NK-92 treated with Interleukin-12 subunit alpha and Interleukin-12 subunit beta, amount 100 ng/mL, for 24 hours (cell line): ENCODE results near the gene FHOD3.

Experiments
- DNase-seq: peaks from one replicate; lab custom pipeline; 2025; lab: John Stamatoyannopoulos, UW

FHOD3 gene

GRCh38 chr18:36297417-36298125 lies at the start of gene FHOD3:
TSS of gene FHOD3 (plus strand) at chr18:36297713. CDS start at chr18:36297836, 123 bp downstream.
- no peak for DNase-seq

DNA sequence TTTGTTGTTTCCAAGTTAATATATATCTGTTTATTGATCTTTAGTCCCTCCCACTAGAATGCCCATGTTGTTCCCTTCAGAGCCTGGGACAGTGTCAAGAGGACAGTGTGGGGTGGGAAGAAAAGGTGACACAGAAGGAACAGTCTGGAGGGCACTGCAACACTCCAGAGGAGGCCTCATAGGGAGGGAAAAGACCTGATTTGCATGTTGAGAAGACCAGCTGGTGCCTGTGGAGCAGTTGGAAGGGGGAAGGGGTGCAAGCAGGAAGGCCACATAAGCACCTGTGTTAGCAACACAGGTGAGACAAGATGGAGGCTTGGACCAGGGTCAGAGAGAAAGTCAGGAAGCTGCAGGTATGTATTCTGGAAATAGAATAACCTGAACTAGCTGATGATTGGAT lies 48.1 kb upstream of the FHOD3 start:
- no peak for DNase-seq

DNA sequence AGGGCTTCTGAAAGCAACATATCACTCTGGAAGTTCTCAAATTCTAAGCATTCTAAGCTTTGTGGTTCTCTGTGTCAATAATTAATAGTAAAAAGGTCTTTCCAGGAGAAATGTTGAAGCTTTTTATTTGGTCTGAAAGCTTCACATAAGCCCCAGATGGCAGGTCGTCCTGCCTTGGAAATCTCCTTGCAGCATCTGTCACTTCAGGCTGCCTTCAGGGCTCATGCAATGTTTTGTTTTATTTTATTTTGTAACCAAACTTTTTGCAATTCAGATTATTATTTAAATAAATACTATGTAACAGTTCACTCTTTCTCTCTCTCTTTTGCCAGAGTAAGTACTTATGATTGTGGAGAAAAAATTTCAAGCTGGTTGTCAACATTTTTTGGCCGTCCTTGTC lies 46.7 kb upstream of the FHOD3 start:
- no peak for DNase-seq

- DNase-seq, result no peak
Measured at GRCh38 chr18:36255072-36255698, 42.3 kb upstream of the FHOD3 start.

- DNase-seq, result no peak
Measured at GRCh38 chr18:36256094-36256493, 41.4 kb upstream of the FHOD3 start.

GRCh38 chr18:36262971-36263370 lies 34.5 kb upstream of the FHOD3 start:
- DNase-seq, result no peak

- no peak for DNase-seq
Measured at GRCh38 chr18:36264283-36264682, 33.2 kb upstream of the FHOD3 start.

GRCh38 chr18:36265015-36265414 lies 32.5 kb upstream of the FHOD3 start:
- no peak for DNase-seq

DNA sequence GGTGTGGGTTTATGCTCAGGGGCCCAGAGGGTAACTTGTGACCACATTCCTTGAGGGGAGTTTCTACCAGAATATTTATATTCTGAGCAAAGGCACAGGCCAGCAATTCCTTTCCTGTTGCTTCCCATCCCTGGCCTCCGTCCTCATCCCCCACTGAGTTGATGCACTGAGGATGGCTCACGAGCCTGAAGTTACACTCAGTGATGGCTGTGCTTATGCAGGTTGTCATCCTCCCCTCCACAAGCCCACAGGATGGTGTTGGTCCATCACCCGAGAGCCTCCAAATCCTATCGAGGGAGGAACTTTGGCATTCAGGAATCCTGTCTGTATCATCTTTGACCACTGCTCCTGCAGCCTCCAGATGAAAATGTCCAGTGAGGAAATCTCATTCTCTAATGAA lies 28.4 kb upstream of the FHOD3 start:
- no peak for DNase-seq

- no peak for DNase-seq
Measured at GRCh38 chr18:36271153-36271552, 26.4 kb upstream of the FHOD3 start.

GRCh38 chr18:36273347-36273746 lies 24.2 kb upstream of the FHOD3 start:
- DNase-seq, result no peak

DNA sequence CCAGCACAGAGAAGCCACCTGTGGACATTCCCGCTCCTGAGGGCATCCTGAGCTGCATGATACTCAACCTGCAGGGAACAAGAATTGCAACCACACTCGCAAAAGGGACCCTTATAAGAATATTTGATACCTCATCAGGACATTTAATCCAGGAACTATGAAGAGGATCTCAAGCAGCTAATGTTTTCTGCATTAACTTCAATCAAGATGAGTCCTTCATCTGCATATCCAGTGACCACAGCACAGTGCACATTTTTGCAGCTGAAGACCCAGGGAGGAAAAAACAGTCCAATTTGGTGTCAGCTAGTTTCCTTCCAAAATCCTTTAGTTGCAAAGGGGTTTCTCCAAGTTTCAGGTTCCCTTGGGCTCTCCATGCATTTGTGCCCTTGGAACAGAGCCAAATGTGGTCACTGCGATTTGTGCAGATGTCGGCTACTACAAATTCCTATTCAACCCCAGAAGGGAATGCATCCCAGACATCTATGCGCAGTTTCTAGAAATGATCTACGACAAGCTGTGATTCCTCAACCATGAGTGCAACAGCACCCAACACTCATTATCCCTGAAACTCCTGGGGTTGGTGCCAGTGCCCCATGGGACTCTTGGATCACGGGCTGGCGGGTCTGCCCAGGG lies 23.3 kb upstream of the FHOD3 start:
- DNase-seq, result no peak

GRCh38 chr18:36275561-36275960 lies 22.0 kb upstream of the FHOD3 start:
- no peak for DNase-seq

GRCh38 chr18:36279001-36279400 lies 18.5 kb upstream of the FHOD3 start:
- DNase-seq, result no peak

- DNase-seq, result no peak
Measured at GRCh38 chr18:36281936-36282335, 15.6 kb upstream of the FHOD3 start.

DNA sequence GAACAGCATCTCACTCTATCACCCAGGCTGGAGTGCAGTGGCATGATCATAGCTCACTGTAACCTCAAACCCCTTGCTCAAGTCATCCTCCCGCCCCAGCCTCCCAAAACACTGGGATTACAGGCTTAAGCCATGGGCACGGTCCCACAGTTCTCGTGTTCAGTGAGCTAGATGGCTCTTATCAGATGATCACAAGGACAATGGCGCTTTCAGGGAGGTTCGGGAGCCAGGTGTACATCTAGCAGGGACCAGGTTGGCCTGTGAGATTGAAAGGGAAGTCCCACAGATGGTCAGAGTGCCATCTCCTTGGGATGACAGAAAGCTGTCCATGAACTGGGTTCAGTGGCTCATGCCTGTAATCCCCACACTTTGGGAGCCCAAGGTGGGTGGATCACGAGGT lies 14.1 kb upstream of the FHOD3 start:
- DNase-seq, result no peak

- DNase-seq, result no peak
Measured at GRCh38 chr18:36284268-36284667, 13.2 kb upstream of the FHOD3 start.

DNA sequence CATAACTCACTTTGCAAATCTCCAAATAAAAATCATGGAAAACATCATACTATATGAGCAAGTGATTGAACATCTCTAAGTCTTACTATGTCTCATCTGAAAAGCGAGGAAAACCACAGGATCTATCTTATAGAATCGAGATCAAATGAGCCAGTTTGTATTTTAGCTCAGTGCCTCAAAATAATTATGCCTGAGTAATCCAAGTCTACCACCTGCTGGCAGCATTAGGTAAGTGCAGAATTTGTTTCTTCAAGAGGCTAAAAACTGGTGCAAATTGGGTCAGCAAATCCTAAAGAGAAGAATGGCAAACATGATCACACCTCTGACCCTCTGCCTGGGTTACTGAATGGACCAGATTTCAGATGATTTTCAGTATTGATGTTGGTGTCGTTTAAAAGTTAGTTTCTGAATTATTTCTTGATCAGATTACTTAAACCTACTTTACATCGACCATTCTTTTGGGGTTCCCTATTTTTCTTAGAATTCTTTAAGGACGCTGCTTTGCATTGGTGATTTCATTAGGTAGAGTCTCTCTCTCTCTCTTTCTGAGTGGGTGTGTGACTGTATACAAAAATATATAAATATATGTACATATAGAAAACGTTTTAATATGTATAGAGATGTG lies 12.7 kb upstream of the FHOD3 start:
- no peak for DNase-seq

DNA sequence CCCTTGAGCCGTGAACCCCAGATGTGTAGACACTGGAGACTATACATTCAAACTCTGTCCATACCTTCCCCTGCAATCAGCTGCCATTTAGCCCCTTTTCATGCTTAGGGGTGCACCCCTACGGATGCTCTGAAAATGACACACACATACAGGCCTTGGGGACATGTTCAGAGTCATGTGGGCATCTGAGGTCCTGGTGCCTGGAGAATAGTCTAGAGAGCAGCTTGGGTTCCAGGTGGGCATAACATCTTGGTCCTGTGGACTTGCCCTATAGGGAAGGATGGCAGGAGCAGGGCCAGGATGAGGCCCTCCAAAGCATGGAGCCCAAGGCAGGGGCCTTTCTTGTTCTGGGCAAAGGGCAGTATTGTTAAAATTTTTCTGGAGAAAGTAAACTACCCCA lies 9.9 kb upstream of the FHOD3 start:
- no peak for DNase-seq

DNA sequence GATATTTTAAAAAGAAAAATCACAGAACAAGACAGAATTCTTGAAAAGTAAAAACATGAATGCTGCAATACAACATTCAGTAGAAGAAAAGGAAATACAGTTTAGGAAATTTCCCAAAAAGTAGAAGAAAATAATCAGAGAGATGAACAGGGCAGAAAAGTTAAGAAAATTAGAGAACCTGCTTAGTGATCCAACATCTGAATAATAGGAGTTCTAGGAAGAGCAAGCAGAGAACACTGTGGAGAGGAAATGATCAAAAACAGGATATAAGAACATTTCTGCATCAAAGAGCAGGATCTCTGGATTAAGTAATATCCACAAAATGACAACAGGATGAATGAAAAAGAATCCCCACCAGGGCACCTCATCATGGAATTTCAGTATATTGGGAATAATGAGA lies 8.8 kb upstream of the FHOD3 start:
- DNase-seq, result no peak

DNA sequence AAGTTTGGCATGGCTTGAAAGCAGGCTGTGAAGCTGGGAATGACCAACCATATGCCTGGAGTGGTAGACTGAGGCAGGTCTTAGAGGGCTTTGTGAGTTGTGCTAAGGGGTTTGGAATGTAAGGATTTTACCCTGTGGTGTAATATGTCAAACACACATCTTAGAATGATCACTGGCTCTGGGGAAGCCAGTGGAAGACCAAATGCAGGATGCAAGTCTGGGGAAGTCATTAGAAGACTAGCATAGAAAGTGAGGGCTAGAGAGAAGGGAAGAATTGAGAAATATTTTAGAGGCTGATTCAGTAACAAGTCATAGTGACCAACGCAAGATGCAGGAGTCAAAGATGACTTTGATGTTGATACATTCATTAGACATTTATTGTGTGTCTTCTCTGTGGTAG lies 3.5 kb upstream of the FHOD3 start:
- no peak for DNase-seq

- no peak for DNase-seq
Measured at GRCh38 chr18:36295214-36295613, 2.3 kb upstream of the FHOD3 start.

DNA sequence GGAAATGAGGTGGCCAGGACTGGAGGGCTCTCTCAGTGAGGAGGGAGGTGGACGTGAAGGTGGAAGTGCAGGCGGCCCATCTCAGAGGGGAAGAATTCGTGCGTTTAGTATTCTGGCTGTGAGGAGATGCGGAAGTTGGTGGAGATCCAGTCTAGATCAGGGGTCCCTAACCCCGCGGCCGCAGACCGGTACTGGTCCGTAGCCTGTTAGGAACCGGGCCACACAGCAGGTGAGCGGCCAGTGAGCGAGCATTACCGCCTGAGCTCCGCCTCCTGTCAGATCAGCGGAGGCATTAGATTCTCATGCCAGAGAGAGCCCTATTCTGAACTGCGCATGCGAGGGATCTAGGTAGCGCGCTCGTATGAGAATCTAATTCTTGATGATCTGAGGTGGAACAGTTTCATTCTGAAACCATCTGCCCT lies 1.6 kb upstream of the FHOD3 start:
- no peak for DNase-seq
